ENCODE results near the gene DUSP1. TPM values are rescaled to one million over a fixed set of nuclear protein-coding genes. Genes with fewer than 3 reads are reported as not detected.

DUSP1 gene
- polyA plus RNA-seq, 1 donor (not counting 4 experiments of a cell fraction or from before 2014, with no cell fraction given) = 174 TPM

GRCh38 chr5:172749076-172749475 lies 21.9 kb downstream of the DUSP1 start:
- Histone ChIP-seq H3K36me3 (ENCODE audit: control insufficient read depth in 2 of 2, extremely low read depth in 1 of 2, insufficient read depth in 2 of 2, low read length in 2 of 2) (no peaks in the 10 kb centered on the region), H3K9me3 (ENCODE audit: control insufficient read depth, low read depth, low read length) (no peaks in the 10 kb centered on the region), H3K9ac (ENCODE audit: control insufficient read depth, extremely low read depth, insufficient read depth, low read length) (no peak overlapping the region), H3K4me1 (ENCODE audit: control insufficient read depth, extremely low read depth, insufficient read depth, low read length) (no peaks in the 10 kb centered on the region), H3K79me2 (ENCODE audit: control insufficient read depth, insufficient read depth, low read length) (no peaks in the 10 kb centered on the region), H3K27me3 (ENCODE audit: control insufficient read depth, extremely low read depth, insufficient read depth, low read length) (no peaks in the 10 kb centered on the region), H4K20me1 (ENCODE audit: control insufficient read depth, extremely low read depth, insufficient read depth, low read length) (no peaks in the 10 kb centered on the region), H3K9me1 (ENCODE audit: control insufficient read depth, extremely low read depth, insufficient read depth, low read length) (no peaks in the 10 kb centered on the region), H3K27ac (ENCODE audit: control insufficient read depth, insufficient read depth, low read length) (no peak overlapping the region), H2AFZ (ENCODE audit: control insufficient read depth, low read length) (no peak overlapping the region), H3K4me3 (ENCODE audit: control insufficient read depth in 2 of 3, extremely low read depth in 1 of 3, insufficient read depth in 2 of 3, low read depth in 1 of 3, low read length in 3 of 3) (no peak overlapping the region), H3K4me2 (ENCODE audit: control insufficient read depth, extremely low read depth, insufficient read depth, low read depth, low read length) (no peak overlapping the region)
- TF ChIP-seq CTCF (optimal IDR thresholded peaks at IDR 0.05 in 1 of 3, IDR thresholded peaks at IDR 0.05 in 1 of 3, conservative IDR thresholded peaks at IDR 0.05 in 1 of 3; ENCODE audit: extremely low read depth in 1 of 3, insufficient read depth in 2 of 3, low read length in 3 of 3) = no peak
- TF ChIP-seq EZH2 (IDR thresholded peaks at IDR 0.05; ENCODE audit: low read length) = no peak
- DNase-seq (ENCODE audit: low read depth, low spot score) = no peak
- dilution Hi-C loops (cut with MboI; ENCODE audit: extremely low pct_ligation_motif_present, low sequenced_read_pairs) = no loop called here
- no peak for FAIRE-seq

GRCh38 chr5:172748341-172748843 lies 22.6 kb downstream of the DUSP1 start:
- no peak overlapping the region for H3K4me2 ChIP-seq (ENCODE audit: control insufficient read depth, extremely low read depth, insufficient read depth, low read depth, low read length)
- no peak overlapping the region for H3K27ac ChIP-seq (ENCODE audit: control insufficient read depth, insufficient read depth, low read length)

More at GRCh38 chr5:172748341-172748843, 22.6 kb downstream of the DUSP1 start:
- H2AFZ ChIP-seq (ENCODE audit: control insufficient read depth, low read length) = no peak overlapping the region
- dilution Hi-C loops (cut with MboI; ENCODE audit: extremely low pct_ligation_motif_present, low sequenced_read_pairs) = no loop called here
- no peak overlapping the region for H3K9ac ChIP-seq (ENCODE audit: control insufficient read depth, extremely low read depth, insufficient read depth, low read length)
- H3K4me3 ChIP-seq (ENCODE audit: control insufficient read depth in 2 of 3, extremely low read depth in 1 of 3, insufficient read depth in 2 of 3, low read depth in 1 of 3, low read length in 3 of 3) = no peak overlapping the region
- FAIRE-seq (no peak), DNase-seq (ENCODE audit: low read depth, low spot score) (no peak)
- no peaks in the 10 kb centered on the region for H3K79me2 ChIP-seq (ENCODE audit: control insufficient read depth, insufficient read depth, low read length)
- H3K4me1 ChIP-seq (ENCODE audit: control insufficient read depth, extremely low read depth, insufficient read depth, low read length) = no peaks in the 10 kb centered on the region
- H3K27me3 ChIP-seq (ENCODE audit: control insufficient read depth, extremely low read depth, insufficient read depth, low read length) = no peaks in the 10 kb centered on the region
- H3K9me3 ChIP-seq (ENCODE audit: control insufficient read depth, low read depth, low read length) = no peaks in the 10 kb centered on the region
- no peaks in the 10 kb centered on the region for H4K20me1 ChIP-seq (ENCODE audit: control insufficient read depth, extremely low read depth, insufficient read depth, low read length)
- H3K36me3 ChIP-seq (ENCODE audit: control insufficient read depth in 2 of 2, extremely low read depth in 1 of 2, insufficient read depth in 2 of 2, low read length in 2 of 2) = no peaks in the 10 kb centered on the region
- TF ChIP-seq CTCF (optimal IDR thresholded peaks at IDR 0.05 in 1 of 3, IDR thresholded peaks at IDR 0.05 in 1 of 3, conservative IDR thresholded peaks at IDR 0.05 in 1 of 3; ENCODE audit: extremely low read depth in 1 of 3, insufficient read depth in 2 of 3, low read length in 3 of 3) (no peak), EZH2 (IDR thresholded peaks at IDR 0.05; ENCODE audit: low read length) (no peak)
- no peaks in the 10 kb centered on the region for H3K9me1 ChIP-seq (ENCODE audit: control insufficient read depth, extremely low read depth, insufficient read depth, low read length)
